Vagina (tissue), 2 donors: ENCODE results near the gene COLGALT1. TPM values are rescaled to one million over a fixed set of nuclear protein-coding genes. Genes with fewer than 3 reads are reported as not detected.
"Not testable (repeated sequence)": the region's sequence is repeated elsewhere in the genome, so short reads cannot be mapped to it uniquely, and the experiment has no call there.

Experiments
- DNase-seq, 2 donors: peaks; one replicate each; pipeline ENCODE4 v3.0.0-alpha.2; 2017; ENCODE audit errors: extremely low spot score in 2 of 2
- H3K27ac ChIP-seq: fragments of 200-600 bp; sonication (generic); one replicate; pipeline ENCODE4 v1.5.1; 2019
- H3K27me3 ChIP-seq: fragments of 200-600 bp; sonication (generic); one replicate; pipeline ENCODE4 v1.5.1; 2019
- H3K36me3 ChIP-seq, 2 donors: fragments of 200-600 bp; sonication (generic); one replicate each; pipeline ENCODE4 v1.5.1; 2017 to 2019
- H3K4me1 ChIP-seq: fragments of 200-600 bp; sonication (generic); one replicate; pipeline ENCODE4 v1.5.1; 2019
- H3K4me3 ChIP-seq, 2 donors: fragments of 200-600 bp; sonication (generic); 1 replicate in 1 of 2; 2 replicates in 1 of 2; pipeline ENCODE4 v1.5.1; 2016 to 2019
- H3K9me3 ChIP-seq: fragments of 200-600 bp; sonication (generic); one replicate; pipeline ENCODE4 v1.5.1; 2019
- CTCF ChIP-seq, 3 experiments: fragments of 450-650 bp in 2 of 3; fragments of 200-600 bp in 1 of 3; sonication (generic) in 1 of 3; IDR thresholded peaks; one replicate each; pipeline ENCODE4 v1.5.1; 2017 to 2019; ENCODE audit warnings: antibody characterized with exemption in 3 of 3, mild to moderate bottlenecking in 2 of 3, moderate library complexity in 2 of 3
- POLR2A ChIP-seq, 2 donors: fragments of 450-650 bp; IDR thresholded peaks; one replicate each; pipeline ENCODE4 v1.6.1; 2017; ENCODE audit warnings: antibody characterized with exemption in 2 of 2, mild to moderate bottlenecking in 2 of 2, moderate library complexity in 2 of 2
- POLR2AphosphoS5 ChIP-seq, 2 donors: sonication (generic); formaldehyde crosslinking; IDR thresholded peaks; one replicate each; pipeline ENCODE4 v1.9.0; 2017; ENCODE audit warnings: antibody characterized with exemption in 2 of 2, mild to moderate bottlenecking in 2 of 2, low read depth in 1 of 2; ENCODE audit not compliant: insufficient read depth in 1 of 2
- intact Hi-C: fragments of 100-400 bp; cut with DNase I; formaldehyde crosslinking; loops from one replicate; pipeline ENCODE4 v1.15.1; 2023
- total RNA-seq: library from RNA; depleted of rRNA; stranded (reverse); fragments of >200 nt; gene quantifications from one replicate; pipeline ENCODE4 v1.2.3, GENCODE V29; 2016

Gene COLGALT1
- total RNA-seq: 55.0 TPM

GRCh38 chr19:17555480-17555928 is at the start of gene COLGALT1:
Gene COLGALT1 (plus strand): TSS chr19:17555649. CDS start chr19:17555714, 65 bp downstream.
- peak within 1 kb of the TSS; percentile 80 for H3K27ac ChIP-seq
- no peaks in the 10 kb centered on the region for H3K9me3 ChIP-seq
- H3K4me3 ChIP-seq: peak within 1 kb of the TSS; percentile 93 to 95
- DNase-seq: peak in 1 of 2 donors; percentile 96
- H3K36me3 ChIP-seq: peaks cover 0 to 16% of the 10 kb centered on the region in 2 donors
- no peaks in the 10 kb centered on the region for H3K27me3 ChIP-seq
- peaks cover 33% of the 10 kb centered on the region for H3K4me1 ChIP-seq
- peak in 1 of 2 donors; percentile 73 for TF ChIP-seq POLR2AphosphoS5 (IDR thresholded peaks at IDR 0.05; ENCODE audit: insufficient read depth in 1 of 2, low read depth in 1 of 2)
- TF ChIP-seq POLR2A (IDR thresholded peaks at IDR 0.05): peak in 1 of 2 donors; percentile 48
- TF ChIP-seq CTCF (IDR thresholded peaks at IDR 0.05): no peak
- intact Hi-C loops: no loop called here

GRCh38 chr19:17506745-17507144 is 48.7 kb upstream of the COLGALT1 start:
- intact Hi-C loops: no loop called here
- H3K36me3 ChIP-seq: no peaks in the 10 kb centered on the region
- H3K9me3 ChIP-seq: no peaks in the 10 kb centered on the region
- no peak overlapping the region for H3K27ac ChIP-seq
- TF ChIP-seq POLR2AphosphoS5 (IDR thresholded peaks at IDR 0.05; ENCODE audit: insufficient read depth in 1 of 2, low read depth in 1 of 2) (no peak), POLR2A (IDR thresholded peaks at IDR 0.05) (no peak), CTCF (IDR thresholded peaks at IDR 0.05) (no peak)
- no peak overlapping the region for H3K4me3 ChIP-seq
- H3K27me3 ChIP-seq: no peaks in the 10 kb centered on the region
- H3K4me1 ChIP-seq: peaks cover 34% of the 10 kb centered on the region
- no peak for DNase-seq

- DNase-seq, H3K27me3 ChIP-seq, H3K4me3 ChIP-seq, H3K9me3 ChIP-seq, H3K36me3 ChIP-seq, intact Hi-C loops: not testable (repeated sequence)
- Histone ChIP-seq H3K4me1 (peaks cover 43% of the 10 kb centered on the region), H3K27ac (peak overlapping the region; percentile 65)
These were observed 46.9 kb upstream of the COLGALT1 start for GRCh38 chr19:17508558-17508933.

- intact Hi-C loops: no loop called here
These were observed 45.0 kb upstream of the COLGALT1 start for GRCh38 chr19:17510220-17510993.

More at GRCh38 chr19:17510220-17510993, 45.0 kb upstream of the COLGALT1 start:
- H3K9me3 ChIP-seq: no peaks in the 10 kb centered on the region
- no peaks in the 10 kb centered on the region for H3K36me3 ChIP-seq
- no peak for DNase-seq
- peaks cover 43% of the 10 kb centered on the region for H3K4me1 ChIP-seq
- H3K27me3 ChIP-seq: no peaks in the 10 kb centered on the region
- H3K4me3 ChIP-seq: peak overlapping the region; percentile 91
- peak overlapping the region; percentile 98 for H3K27ac ChIP-seq
- TF ChIP-seq POLR2AphosphoS5 (IDR thresholded peaks at IDR 0.05; ENCODE audit: insufficient read depth in 1 of 2, low read depth in 1 of 2) (no peak), POLR2A (IDR thresholded peaks at IDR 0.05) (no peak), CTCF (IDR thresholded peaks at IDR 0.05) (no peak)
